ENCODE measurements around the gene RPL36. TPM values are rescaled to one million over a fixed set of nuclear protein-coding genes. Genes with fewer than 3 reads are reported as not detected.

The RPL36 gene
- total RNA-seq, 1 donor from 2014 or later = 566 TPM

DNA sequence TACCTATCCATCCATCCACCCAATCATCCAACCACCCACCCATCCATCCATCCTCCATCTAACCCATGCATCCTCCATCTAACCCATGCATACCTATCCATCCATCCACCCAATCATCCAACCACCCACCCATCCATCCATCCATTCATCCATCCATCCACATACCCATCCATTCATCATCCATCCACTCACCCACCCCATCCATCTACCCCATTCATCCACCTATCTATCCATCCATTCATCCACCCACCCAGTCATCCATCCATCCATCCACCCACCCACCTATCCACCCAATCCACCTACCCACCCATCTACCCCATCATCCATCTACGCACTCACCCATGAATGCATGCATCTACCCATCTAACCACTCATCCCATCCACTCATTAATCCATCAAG is 16.3 kb upstream of the RPL36 start:
- H3K9me3 ChIP-seq = no peaks in the 10 kb centered on the region
- DNase-seq = no peak
- H3K27ac ChIP-seq = no peak overlapping the region
- intact Hi-C loops (cut with DNase I) = no loop called here
- no peaks in the 10 kb centered on the region for H3K27me3 ChIP-seq (ENCODE audit: low read depth)
- H3K4me1 ChIP-seq = peaks cover under 1% of the 10 kb centered on the region
- peaks cover 40% of the 10 kb centered on the region for H3K36me3 ChIP-seq
- no peak for ATAC-seq
- H3K4me3 ChIP-seq = no peak overlapping the region
- TF ChIP-seq CTCF (IDR thresholded peaks at IDR 0.05) = no peak

DNA sequence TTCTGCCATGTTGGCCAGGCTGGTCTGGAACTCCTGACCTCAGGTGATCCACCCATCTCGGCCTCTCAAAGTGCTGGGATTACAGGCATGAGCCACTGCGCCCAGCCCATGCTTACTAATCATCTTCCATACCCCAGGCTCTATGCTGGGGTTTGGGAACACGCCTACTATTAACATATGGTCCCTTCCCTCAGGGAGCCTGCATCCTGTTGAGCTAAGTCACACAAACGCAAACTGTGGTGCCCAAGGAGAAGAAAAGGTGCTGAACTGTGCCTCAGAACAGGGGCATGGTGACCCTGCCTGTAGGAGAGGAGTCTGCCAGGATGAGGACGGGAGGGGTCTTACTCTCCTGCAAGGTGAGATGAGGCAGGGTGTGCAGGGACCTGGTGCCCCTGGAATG is 15.4 kb upstream of the RPL36 start:
- no peak for TF ChIP-seq CTCF (IDR thresholded peaks at IDR 0.05)
- intact Hi-C loops (cut with DNase I) = no loop called here

GRCh38 chr19:5676105-5676771 is 13.9 kb upstream of the RPL36 start:
- no peaks in the 10 kb centered on the region for H3K9me3 ChIP-seq
- no peaks in the 10 kb centered on the region for H3K27me3 ChIP-seq (ENCODE audit: low read depth)
- H3K27ac ChIP-seq = no peak overlapping the region
- no peak for ATAC-seq
- no peak for DNase-seq
- TF ChIP-seq CTCF (IDR thresholded peaks at IDR 0.05) = no peak
- intact Hi-C loops (cut with DNase I) = no loop called here
- peaks cover 25% of the 10 kb centered on the region for H3K36me3 ChIP-seq
- no peak overlapping the region for H3K4me3 ChIP-seq
- H3K4me1 ChIP-seq = peaks cover 15% of the 10 kb centered on the region

More for the DNA sequence above, 15.4 kb upstream of the RPL36 start:
- no peak for ATAC-seq
- Histone ChIP-seq H3K36me3 (peaks cover 31% of the 10 kb centered on the region), H3K27me3 (ENCODE audit: low read depth) (no peaks in the 10 kb centered on the region), H3K4me3 (no peak overlapping the region), H3K27ac (no peak overlapping the region), H3K9me3 (no peaks in the 10 kb centered on the region), H3K4me1 (peaks cover 10% of the 10 kb centered on the region)
- no peak for DNase-seq

- intact Hi-C loops (cut with DNase I) = no loop called here
- H3K27me3 ChIP-seq (ENCODE audit: low read depth) = no peaks in the 10 kb centered on the region
- no peak for TF ChIP-seq CTCF (IDR thresholded peaks at IDR 0.05)
- H3K27ac ChIP-seq = no peak overlapping the region
- DNase-seq (no peak), ATAC-seq (no peak)
- H3K36me3 ChIP-seq = peaks cover 20% of the 10 kb centered on the region
- no peak overlapping the region for H3K4me3 ChIP-seq
- no peaks in the 10 kb centered on the region for H3K9me3 ChIP-seq
- H3K4me1 ChIP-seq = peaks cover 16% of the 10 kb centered on the region
These were observed 13.4 kb upstream of the RPL36 start for GRCh38 chr19:5676772-5677105.

GRCh38 chr19:5677136-5677535 is 13.0 kb upstream of the RPL36 start:
- H3K27me3 ChIP-seq (ENCODE audit: low read depth) = no peaks in the 10 kb centered on the region
- TF ChIP-seq CTCF (IDR thresholded peaks at IDR 0.05) = no peak
- H3K4me3 ChIP-seq = no peak overlapping the region
- intact Hi-C loops (cut with DNase I) = no loop called here
- ATAC-seq (no peak), DNase-seq (no peak)
- no peaks in the 10 kb centered on the region for H3K9me3 ChIP-seq
- peaks cover 17% of the 10 kb centered on the region for H3K36me3 ChIP-seq
- no peak overlapping the region for H3K27ac ChIP-seq
- H3K4me1 ChIP-seq = peaks cover 16% of the 10 kb centered on the region

All from lower lobe of right lung (tissue), 2 donors.